GM19351 (cell line): ENCODE results near the gene SLC25A21.

Source experiments
- ATAC-seq: cut with Tn5 transposase; IDR thresholded peaks from one replicate; pipeline ENCODE4 v1.9.1; 2021; ENCODE audit warnings: mild to moderate bottlenecking, moderate library complexity; ENCODE audit not compliant: unreplicated experiment

SLC25A21 gene

GRCh38 chr14:37048666-37049071 is 123.7 kb downstream of the SLC25A21 start:
- no peak for ATAC-seq

- ATAC-seq: no peak
These were observed 124.4 kb downstream of the SLC25A21 start for GRCh38 chr14:37047996-37048395.

GRCh38 chr14:37047226-37047625 is 125.2 kb downstream of the SLC25A21 start:
- ATAC-seq: no peak

GRCh38 chr14:37046815-37047214 is 125.6 kb downstream of the SLC25A21 start:
- ATAC-seq: no peak

GRCh38 chr14:37045340-37046061 is 126.9 kb downstream of the SLC25A21 start:
- ATAC-seq: no peak

GRCh38 chr14:37037636-37038387 is 134.6 kb downstream of the SLC25A21 start:
- ATAC-seq: no peak

- no peak for ATAC-seq
These were observed 135.6 kb downstream of the SLC25A21 start for GRCh38 chr14:37036669-37037341.

- ATAC-seq: no peak
These were observed 137.0 kb downstream of the SLC25A21 start for GRCh38 chr14:37035401-37035800.

GRCh38 chr14:37034410-37035285 is 137.8 kb downstream of the SLC25A21 start:
- ATAC-seq: no peak

GRCh38 chr14:37032863-37033262 is 139.5 kb downstream of the SLC25A21 start:
- no peak for ATAC-seq

- ATAC-seq: no peak
These were observed 145.1 kb downstream of the SLC25A21 start for GRCh38 chr14:37027188-37027824.

- no peak for ATAC-seq
These were observed 148.4 kb downstream of the SLC25A21 start for GRCh38 chr14:37023875-37024565.

GRCh38 chr14:37021390-37021789 is 151.0 kb downstream of the SLC25A21 start:
- ATAC-seq: no peak

GRCh38 chr14:37019488-37019887 is 152.9 kb downstream of the SLC25A21 start:
- no peak for ATAC-seq

GRCh38 chr14:37018571-37019240 is 153.7 kb downstream of the SLC25A21 start:
- no peak for ATAC-seq

GRCh38 chr14:37013078-37013477 is 159.3 kb downstream of the SLC25A21 start:
- ATAC-seq: no peak

- ATAC-seq: no peak
These were observed 173.7 kb downstream of the SLC25A21 start for GRCh38 chr14:36998686-36999085.

GRCh38 chr14:36997843-36998242 is 174.6 kb downstream of the SLC25A21 start:
- no peak for ATAC-seq
